HG03139 (cell line): Measurements from ENCODE around the gene ITGB8.

Experiments used
- ATAC-seq: cut with Tn5 transposase; IDR thresholded peaks from one replicate; pipeline ENCODE4 v1.9.1; 2021; ENCODE audit not compliant: unreplicated experiment

ITGB8 gene

DNA sequence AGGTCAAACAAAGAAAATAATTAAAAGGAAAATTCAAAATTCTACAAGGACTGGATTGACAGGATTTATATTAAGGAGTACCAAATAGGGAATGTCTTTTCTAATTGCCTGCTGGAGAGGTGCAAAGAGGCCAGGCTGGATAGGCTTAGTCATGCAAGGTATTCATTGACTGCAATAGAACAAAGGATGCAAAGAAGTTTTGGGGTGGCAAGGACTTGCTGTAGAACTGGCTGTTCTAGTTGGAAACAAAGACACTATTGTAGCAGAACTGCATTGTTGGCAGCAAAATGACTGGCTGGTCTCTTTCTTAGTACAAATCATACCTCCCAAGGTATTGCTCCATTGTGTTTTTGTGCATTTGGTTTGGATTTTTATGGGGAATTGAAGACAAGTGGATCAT lies 10.1 kb downstream of the ITGB8 start:
- no peak for ATAC-seq

DNA sequence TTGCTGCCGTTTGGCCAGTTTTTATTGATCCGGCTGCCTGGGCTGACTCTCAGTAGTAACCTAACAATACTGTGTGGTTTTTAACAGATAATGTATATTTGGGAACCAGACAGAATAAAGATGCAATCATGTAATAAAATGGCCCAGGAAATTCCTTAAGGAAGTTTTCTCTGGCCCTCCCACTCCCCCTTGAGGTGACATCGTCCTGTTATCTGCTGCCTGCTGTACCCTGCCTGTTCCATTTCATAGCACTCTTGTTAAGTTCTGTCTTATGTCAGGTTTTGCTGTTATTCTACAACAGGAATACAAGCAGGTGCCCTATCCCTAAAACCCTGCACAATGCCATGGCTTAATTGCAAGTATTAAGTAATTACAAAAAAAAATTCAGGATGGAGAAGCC lies 12.5 kb downstream of the ITGB8 start:
- ATAC-seq = no peak

DNA sequence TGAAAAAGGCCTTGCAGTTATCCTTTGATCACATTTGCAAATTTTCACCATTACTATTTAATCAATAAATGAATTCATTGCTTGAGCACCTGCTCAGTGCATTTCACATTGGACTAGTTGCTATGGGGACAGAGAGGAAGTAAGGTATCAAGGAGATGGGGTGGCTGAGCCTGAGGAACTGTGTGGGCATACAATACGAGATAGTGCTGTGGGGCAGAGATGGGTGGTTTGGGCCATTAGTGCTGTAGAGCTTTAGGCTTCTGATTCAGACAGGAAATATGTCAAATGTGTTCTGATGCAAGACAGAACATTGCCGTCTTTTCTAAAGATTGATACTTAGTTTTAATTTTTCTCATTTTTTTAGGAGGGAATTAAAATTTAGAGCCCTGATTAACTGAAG lies 13.2 kb downstream of the ITGB8 start:
- ATAC-seq = no peak

DNA sequence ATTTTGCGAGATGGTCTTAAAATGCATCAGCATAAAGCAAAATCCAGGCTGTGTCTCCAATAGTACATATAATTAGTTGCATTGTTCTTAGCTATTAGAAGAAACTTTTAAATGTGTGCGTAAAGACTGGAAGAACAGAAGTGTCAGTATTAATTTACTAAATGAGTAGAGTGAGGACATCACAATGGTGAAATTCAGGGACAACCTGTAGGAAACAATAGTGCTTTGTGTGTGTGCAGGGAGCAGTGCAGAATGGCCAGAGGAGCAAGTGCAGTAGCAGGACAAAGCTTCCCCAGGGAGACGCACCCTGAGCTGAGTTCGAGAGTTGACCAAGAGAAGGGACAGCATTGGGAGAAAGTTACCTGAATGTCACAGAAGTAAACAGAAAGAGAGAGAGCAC lies 13.7 kb downstream of the ITGB8 start:
- ATAC-seq = no peak

GRCh38 chr7:20346577-20346976 lies 15.9 kb downstream of the ITGB8 start:
- no peak for ATAC-seq

- no peak for ATAC-seq
Measured at GRCh38 chr7:20347680-20348079, 17.0 kb downstream of the ITGB8 start.

DNA sequence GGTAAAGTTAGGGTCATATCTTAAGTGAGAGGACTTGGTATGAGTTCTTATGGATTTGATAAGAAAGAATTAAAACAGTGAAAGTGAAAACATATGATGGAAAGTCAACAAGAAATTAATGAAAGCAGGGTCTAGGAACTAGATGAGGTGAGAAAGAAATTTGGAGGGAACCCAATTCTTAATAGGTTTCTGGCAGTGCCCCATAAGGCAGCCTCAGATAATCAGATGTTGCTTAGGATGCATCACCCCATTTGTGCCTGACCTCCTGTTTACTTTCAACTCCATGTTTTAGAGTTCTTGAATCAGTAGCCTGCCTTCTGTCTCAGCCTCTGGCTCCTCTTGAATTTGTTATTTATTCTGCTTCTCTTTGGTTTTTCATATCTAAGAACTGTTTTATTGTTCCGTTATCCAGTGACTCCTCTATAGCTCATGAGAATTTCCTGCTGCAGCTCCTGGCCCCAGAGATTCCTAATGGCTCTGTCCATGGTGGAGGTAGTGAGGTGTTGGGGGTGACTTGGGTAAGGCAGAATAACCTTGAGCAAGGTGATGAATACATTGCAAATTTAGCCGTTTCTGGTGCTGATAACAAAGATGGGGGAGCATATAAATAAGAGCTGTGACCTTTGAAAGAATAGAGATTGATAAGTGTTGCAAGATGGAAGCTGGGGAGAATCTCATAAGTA lies 17.6 kb downstream of the ITGB8 start:
- no peak for ATAC-seq

DNA sequence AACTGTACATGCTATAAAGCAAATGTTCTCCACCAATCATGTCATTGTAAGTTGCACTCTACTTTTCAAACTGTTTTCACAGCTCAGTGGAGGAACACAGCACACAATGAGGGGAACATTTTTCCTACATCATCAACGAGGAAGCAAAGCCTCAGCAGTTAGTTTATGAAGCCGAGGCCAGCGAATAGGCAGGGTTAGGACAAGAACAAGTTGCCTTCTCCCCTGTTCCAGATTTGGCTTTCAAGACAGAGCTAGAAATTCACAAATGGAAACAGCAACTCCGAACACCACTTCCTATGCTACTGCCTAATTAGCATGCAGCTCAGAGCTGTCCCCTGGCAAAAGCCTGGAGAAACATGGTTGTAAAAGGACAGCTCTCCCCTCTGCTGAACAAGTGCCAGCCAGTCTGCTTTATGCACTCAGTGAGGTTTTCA lies 19.8 kb downstream of the ITGB8 start:
- no peak for ATAC-seq

- no peak for ATAC-seq
Measured at GRCh38 chr7:20350996-20351692, 20.4 kb downstream of the ITGB8 start.

DNA sequence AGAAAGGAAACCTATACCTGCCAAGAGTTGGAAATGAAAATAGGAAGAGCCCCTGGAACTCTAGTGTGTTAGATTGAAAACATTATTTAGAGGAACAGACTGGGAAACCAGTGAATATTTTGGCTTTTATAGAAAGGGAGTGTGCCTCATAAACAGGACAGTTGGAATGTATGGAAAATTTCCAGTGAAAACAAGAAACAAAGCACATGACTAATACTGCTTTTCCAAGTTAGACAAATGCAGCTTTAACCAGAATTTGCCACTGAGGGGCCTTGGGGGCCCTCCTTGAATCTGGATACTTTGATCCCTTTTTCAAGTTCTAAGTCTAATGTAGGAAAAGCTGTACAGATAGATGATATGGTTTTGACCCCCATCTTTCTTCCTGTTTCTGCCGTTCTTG lies 21.2 kb downstream of the ITGB8 start:
- no peak for ATAC-seq

GRCh38 chr7:20352573-20353306 lies 22.0 kb downstream of the ITGB8 start:
- no peak for ATAC-seq

- no peak for ATAC-seq
Measured at GRCh38 chr7:20354610-20355528, 24.2 kb downstream of the ITGB8 start.

GRCh38 chr7:20358106-20358505 lies 27.4 kb downstream of the ITGB8 start:
- ATAC-seq = no peak

- ATAC-seq = no peak
Measured at GRCh38 chr7:20358762-20359282, 28.1 kb downstream of the ITGB8 start.

DNA sequence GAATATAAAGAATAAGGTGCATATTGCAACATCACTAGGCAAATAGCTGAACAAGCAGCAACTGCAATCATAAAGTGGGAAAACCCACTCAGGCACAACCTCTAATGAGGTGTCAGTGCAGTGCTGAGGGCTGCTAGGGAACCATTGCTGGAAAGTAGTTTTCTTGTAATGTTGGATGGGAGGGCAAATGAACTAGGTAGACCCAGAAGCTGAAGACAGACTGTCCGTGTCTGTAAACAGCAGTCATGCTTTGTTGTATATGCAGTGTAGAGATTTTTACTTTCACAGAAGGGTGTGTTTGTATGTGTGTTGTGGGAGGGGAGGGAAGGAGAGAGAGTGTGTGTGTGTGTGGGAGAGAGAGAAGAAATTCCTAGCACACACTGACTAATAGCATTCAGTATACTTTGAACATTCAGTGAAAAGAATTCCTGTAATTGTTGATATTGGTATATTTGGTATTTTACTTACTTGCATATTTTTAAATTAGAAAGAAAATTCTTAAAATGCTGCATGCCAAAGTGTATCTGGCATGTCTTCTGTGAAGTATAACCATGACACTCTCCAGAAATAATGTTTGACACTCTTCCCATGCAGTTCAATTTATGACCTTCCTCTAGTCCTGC lies 28.8 kb downstream of the ITGB8 start:
- no peak for ATAC-seq

DNA sequence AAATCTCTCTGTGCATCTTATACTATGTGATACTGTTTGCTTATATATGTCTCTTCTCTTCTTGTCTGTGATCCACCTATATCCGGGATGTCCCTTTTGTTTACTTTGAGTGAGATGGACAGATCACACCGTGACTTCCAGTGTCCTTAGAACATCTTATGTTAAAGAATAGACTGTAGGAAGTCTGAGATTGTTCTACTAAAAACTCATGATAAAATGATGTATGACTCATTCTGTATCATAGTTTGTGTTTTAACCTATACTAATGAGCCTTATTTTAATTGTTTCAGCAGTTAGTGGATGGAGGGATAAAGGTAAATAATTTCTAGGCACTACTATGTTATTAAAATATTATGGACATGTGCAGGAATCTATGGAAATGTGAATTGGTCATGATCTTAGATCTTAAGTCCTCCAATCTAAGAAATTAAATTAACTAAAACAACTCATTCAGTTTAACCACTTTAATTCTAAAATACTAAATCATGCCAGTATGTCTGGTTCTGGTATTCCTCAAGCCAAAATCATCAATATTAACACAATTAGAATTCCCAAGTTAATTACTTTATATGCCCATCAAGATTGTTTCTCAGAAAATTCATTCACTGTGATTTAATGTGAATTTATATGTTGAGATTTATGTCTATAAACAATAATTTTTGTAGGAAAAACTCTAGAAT lies 32.0 kb downstream of the ITGB8 start:
- ATAC-seq = no peak

GRCh38 chr7:20364571-20365196 lies 34.0 kb downstream of the ITGB8 start:
- no peak for ATAC-seq

- ATAC-seq = no peak
Measured at GRCh38 chr7:20365486-20365885, 34.8 kb downstream of the ITGB8 start.

GRCh38 chr7:20374399-20374798 lies 43.7 kb downstream of the ITGB8 start:
- ATAC-seq = no peak
